Nephron (organoid): Measurements from ENCODE around the gene ZNF221.

Experiments used
- H3K27ac Mint-ChIP-seq, 3 experiments: 2 replicates each; pipeline ENCODE4 v1.8.0; 2020; ENCODE audit warnings: mixed read lengths in 3 of 3, mild to moderate bottlenecking in 2 of 3, moderate library complexity in 1 of 3
- H3K27me3 Mint-ChIP-seq: 2 replicates; pipeline ENCODE4 v1.8.0; 2021; ENCODE audit warnings: low read depth, mild to moderate bottlenecking, moderate library complexity, mixed read lengths
- H3K36me3 Mint-ChIP-seq: 2 replicates; pipeline ENCODE4 v1.8.0; 2020; ENCODE audit warnings: low read depth, mixed read lengths
- H3K4me1 Mint-ChIP-seq: 2 replicates; pipeline ENCODE4 v1.8.0; 2020; ENCODE audit warnings: mixed read lengths
- H3K4me3 Mint-ChIP-seq, 3 experiments: 2 replicates each; pipeline ENCODE4 v1.8.0; 2020; ENCODE audit warnings: mild to moderate bottlenecking in 3 of 3, mixed read lengths in 3 of 3, moderate library complexity in 2 of 3
- H3K9me3 Mint-ChIP-seq: 2 replicates; pipeline ENCODE4 v1.8.0; 2020; ENCODE audit warnings: mixed read lengths
- CTCF ChIP-seq, 3 experiments: fragments of 200-600 bp; sonication (generic); IDR thresholded peaks; one replicate each; pipeline ENCODE4 v1.5.0; 2021; ENCODE audit warnings: antibody characterized with exemption in 3 of 3; ENCODE audit not compliant: unreplicated experiment in 3 of 3

Gene ZNF221

GRCh38 chr19:43934055-43934984 is 16.7 kb upstream of the ZNF221 start:
- peak overlapping the region; percentile 97 to 98 (median 98) for H3K27ac Mint-ChIP-seq
- H3K9me3 Mint-ChIP-seq, result peaks cover 5% of the 10 kb centered on the region
- peak overlapping the region; percentile 97 to 99 (median 98) for H3K4me3 Mint-ChIP-seq
- peaks cover 45% of the 10 kb centered on the region for H3K36me3 Mint-ChIP-seq
- peaks cover 8% of the 10 kb centered on the region for H3K27me3 Mint-ChIP-seq
- peaks cover 17% of the 10 kb centered on the region for H3K4me1 Mint-ChIP-seq
- TF ChIP-seq CTCF (IDR thresholded peaks at IDR 0.05; ENCODE audit: unreplicated experiment in 3 of 3), result peak in 1 of 3 experiments; percentile 5

GRCh38 chr19:43934985-43935708 is 15.9 kb upstream of the ZNF221 start, which contains the start of gene ZNF45:
ZNF45 (minus strand) TSS chr19:43935282; CDS start chr19:43922185, 13,097 bp downstream.
- peaks cover 8% of the 10 kb centered on the region for H3K27me3 Mint-ChIP-seq
- peaks cover 17% of the 10 kb centered on the region for H3K4me1 Mint-ChIP-seq
- peaks cover 6% of the 10 kb centered on the region for H3K9me3 Mint-ChIP-seq
- peak within 1 kb of the TSS; percentile 97 to 98 (median 98) for H3K27ac Mint-ChIP-seq
- peak within 1 kb of the TSS; percentile 97 to 99 (median 98) for H3K4me3 Mint-ChIP-seq
- TF ChIP-seq CTCF (IDR thresholded peaks at IDR 0.05; ENCODE audit: unreplicated experiment in 3 of 3), result no peak
- peaks cover 37% of the 10 kb centered on the region for H3K36me3 Mint-ChIP-seq

- peaks cover 17% of the 10 kb centered on the region for H3K4me1 Mint-ChIP-seq
- no peak for TF ChIP-seq CTCF (IDR thresholded peaks at IDR 0.05; ENCODE audit: unreplicated experiment in 3 of 3)
- no peak overlapping the region for H3K27ac Mint-ChIP-seq
- H3K9me3 Mint-ChIP-seq, result peaks cover 8% of the 10 kb centered on the region
- peaks cover 27% of the 10 kb centered on the region for H3K36me3 Mint-ChIP-seq
- peak overlapping the region; percentile 97 to 99 (median 98) for H3K4me3 Mint-ChIP-seq
- peaks cover 8% of the 10 kb centered on the region for H3K27me3 Mint-ChIP-seq
Measured at GRCh38 chr19:43936188-43936587, 14.8 kb upstream of the ZNF221 start.

- Mint-ChIP-seq H3K4me3 (no peak overlapping the region), H3K36me3 (no peaks in the 10 kb centered on the region), H3K27me3 (peaks cover 13% of the 10 kb centered on the region), H3K4me1 (peaks cover 10% of the 10 kb centered on the region), H3K9me3 (peaks cover 12% of the 10 kb centered on the region), H3K27ac (no peak overlapping the region)
- no peak for TF ChIP-seq CTCF (IDR thresholded peaks at IDR 0.05; ENCODE audit: unreplicated experiment in 3 of 3)
Measured at GRCh38 chr19:43939557-43940260, 11.3 kb upstream of the ZNF221 start.

- H3K9me3 Mint-ChIP-seq, result peaks cover 12% of the 10 kb centered on the region
- peaks cover 14% of the 10 kb centered on the region for H3K27me3 Mint-ChIP-seq
- no peak overlapping the region for H3K4me3 Mint-ChIP-seq
- no peak for TF ChIP-seq CTCF (IDR thresholded peaks at IDR 0.05; ENCODE audit: unreplicated experiment in 3 of 3)
- no peaks in the 10 kb centered on the region for H3K36me3 Mint-ChIP-seq
- H3K4me1 Mint-ChIP-seq, result no peaks in the 10 kb centered on the region
- H3K27ac Mint-ChIP-seq, result no peak overlapping the region
Measured at GRCh38 chr19:43940719-43941118, 10.3 kb upstream of the ZNF221 start.
